DND-41 (cell line): Measurements from ENCODE around the gene BMS1.
"Not testable (repeated sequence)": the region's sequence is repeated elsewhere in the genome, so short reads cannot be mapped to it uniquely, and the experiment has no call there.

ENCODE experiments used
- CTCF ChIP-seq: IDR thresholded peaks from 2 replicates; pipeline ENCODE4 v1.5.1; 2012; ENCODE audit warnings: borderline replicate concordance, low read length, moderate library complexity, mild to moderate bottlenecking; ENCODE audit not compliant: poor library complexity, severe bottlenecking; ENCODE audit errors: extremely low read depth
- EZH2 ChIP-seq: IDR thresholded peaks from 3 replicates; pipeline ENCODE4 v1.6.1; 2012; ENCODE audit warnings: borderline replicate concordance, low read depth, mild to moderate bottlenecking, moderate library complexity, low read length, inconsistent platforms; ENCODE audit not compliant: severe bottlenecking

- not testable (repeated sequence) for TF ChIP-seq CTCF, EZH2
Measured at GRCh38 chr10:42828391-42828790, 45.8 kb downstream of the BMS1 start.
